Posterior vena cava (tissue), 2 donors: ENCODE data around the gene SEC14L5. TPM values are rescaled to one million over a fixed set of nuclear protein-coding genes. Genes with fewer than 3 reads are reported as not detected.
A peak's percentile ranks its signal among the peaks of the same experiment; 100 is the strongest.

Experiments
- DNase-seq: peaks from one replicate; pipeline ENCODE4 v3.0.0-alpha.2; 2020; ENCODE audit warnings: low spot score
- intact Hi-C, 2 donors: fragments of 100-400 bp; cut with DNase I; formaldehyde crosslinking; loops; one replicate each; pipeline versions ENCODE4 v1.14.1 to v1.14.2; 2022 to 2023
- total RNA-seq, 2 donors: library from RNA; stranded (reverse); fragmentation: NEBNext Ultra II Directional; extraction: Animal tissue kit (Norgen Biotek cat#: 25700); gene quantifications; one replicate each; pipeline ENCODE4 v1.2.1, GENCODE V29; 2021
- donor health status: DM: yes; HTN: yes; CAD: no.
- donor health status: DM: yes; HTN: yes; CAD: no.

Gene SEC14L5
- total RNA-seq, 2 donors from 2014 or later: 0.86 to 1.1 TPM

DNA sequence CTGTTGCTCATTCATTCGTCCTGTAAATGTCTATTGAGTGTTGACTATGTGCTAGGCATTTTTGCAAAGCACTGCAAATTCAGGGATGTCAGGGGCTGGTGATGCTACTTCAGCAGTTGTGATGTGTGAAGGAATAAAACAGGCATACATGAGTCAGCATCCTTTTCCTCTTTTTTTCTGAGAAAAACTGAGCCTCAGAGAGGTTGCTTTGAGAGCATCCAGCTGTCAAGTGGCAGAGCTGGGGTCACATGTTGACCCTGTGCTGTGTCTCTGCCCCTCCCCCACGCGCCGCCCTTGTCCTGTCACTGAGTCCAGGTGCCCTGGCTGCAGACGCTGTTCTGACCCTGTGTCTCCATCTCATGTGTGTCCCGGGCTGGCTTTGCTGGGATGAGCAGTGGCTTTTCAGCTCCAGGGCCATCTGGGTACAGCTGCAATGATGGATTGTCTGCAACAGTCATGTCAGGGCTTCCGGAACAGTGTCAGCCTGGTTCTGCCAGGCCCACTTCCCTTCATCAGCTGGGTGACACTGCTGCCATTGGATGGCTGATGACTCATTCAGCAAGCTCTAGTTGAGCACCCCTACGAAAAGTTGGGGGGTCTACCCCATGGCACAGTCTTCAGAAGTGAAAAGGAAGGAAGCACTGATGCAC lies 14.9 kb downstream of the SEC14L5 start:
- peak; percentile 59 for DNase-seq
- intact Hi-C loops: no loop called here

GRCh38 chr16:4976079-4976478 lies 17.9 kb downstream of the SEC14L5 start:
- intact Hi-C loops: loop anchor here in 1 of 2 donors (5.0 kb wide), 1 partner anchor 91 kb away; the partner anchor contains the start of gene C16orf89
- peak; percentile 14 for DNase-seq

DNA sequence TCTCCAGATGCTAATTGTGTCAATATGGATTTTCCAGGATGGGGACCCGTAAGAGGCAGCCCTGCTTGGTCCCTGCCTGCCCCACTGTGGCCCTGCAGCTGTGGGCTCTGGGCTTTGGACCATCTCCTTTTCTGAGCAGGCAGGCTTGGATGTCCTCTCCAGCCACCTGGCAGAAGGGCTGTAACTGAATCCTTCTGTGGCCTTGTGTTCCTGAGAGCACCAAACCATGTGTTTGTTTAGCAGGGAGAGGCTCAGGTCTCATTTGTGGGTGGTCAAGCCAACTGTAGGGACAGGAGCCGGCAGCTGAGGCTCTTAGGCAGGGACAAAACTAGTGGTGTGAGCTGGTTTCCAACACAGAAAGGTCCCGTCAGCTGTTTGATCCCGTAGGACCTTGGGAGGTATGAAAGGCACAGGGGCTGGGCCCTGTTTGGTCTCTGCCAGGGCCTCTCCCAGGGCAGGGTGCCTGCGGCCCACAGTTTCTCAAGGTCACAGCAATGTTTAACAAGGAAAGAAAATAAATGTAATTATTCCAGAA lies 18.5 kb downstream of the SEC14L5 start:
- DNase-seq: peak; percentile 43
- intact Hi-C loops: loop anchor here in 1 of 2 donors (5.0 kb wide), 1 partner anchor 91 kb away; the partner anchor contains the start of gene C16orf89

DNA sequence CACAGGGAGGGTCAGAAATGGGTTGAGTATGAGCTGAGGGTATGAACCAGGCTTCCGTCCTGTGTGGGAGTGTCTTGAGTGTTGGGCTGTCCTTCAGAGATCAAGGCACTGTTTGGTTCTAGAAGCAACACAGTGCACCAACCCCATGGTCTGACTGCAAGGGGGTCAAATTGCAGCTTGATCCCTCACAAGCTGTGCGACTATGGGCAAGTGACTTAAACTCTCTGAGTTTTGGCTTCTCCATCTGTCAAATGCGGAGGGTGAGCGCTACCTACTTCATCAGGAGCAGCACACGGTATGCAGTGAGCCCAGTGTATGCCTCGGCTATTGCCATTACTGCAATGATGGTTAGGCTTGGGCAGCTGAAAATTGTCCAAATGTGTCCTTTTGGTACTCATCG lies 21.0 kb downstream of the SEC14L5 start:
- peak; percentile 13 for DNase-seq

GRCh38 chr16:4979736-4980660 lies 21.9 kb downstream of the SEC14L5 start:
- DNase-seq: peak; percentile 47
- intact Hi-C loops: loop anchor here in 1 of 2 donors (5.0 kb wide), 1 partner anchor 87 kb away; the partner anchor contains the start of gene C16orf89

More for the DNA sequence above, 21.0 kb downstream of the SEC14L5 start:
- intact Hi-C loops: loop anchor here in 1 of 2 donors (5.0 kb wide), 1 partner anchor 88 kb away; the partner anchor contains the start of gene C16orf89

DNA sequence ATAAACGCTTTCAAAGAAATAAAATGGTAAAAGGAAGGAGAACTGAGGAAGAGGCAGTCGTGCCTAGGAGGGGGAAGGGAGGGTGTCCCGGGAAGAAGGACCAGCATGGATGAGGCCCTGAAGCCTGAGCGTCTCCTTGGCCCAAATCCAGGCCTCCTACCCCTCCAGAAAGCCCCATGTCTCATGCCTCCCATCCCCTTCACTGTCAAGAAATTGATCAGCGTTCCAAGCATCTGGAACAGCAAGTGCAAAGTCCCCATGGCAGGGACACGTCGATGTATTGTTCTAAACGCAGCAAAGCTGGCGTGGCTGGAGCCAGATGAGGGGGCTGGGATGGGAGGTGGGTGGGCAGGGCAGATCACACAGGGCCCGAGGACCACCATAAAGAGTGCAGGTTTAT lies 22.6 kb downstream of the SEC14L5 start:
- DNase-seq: peak; percentile 47
- intact Hi-C loops: no loop called here

DNA sequence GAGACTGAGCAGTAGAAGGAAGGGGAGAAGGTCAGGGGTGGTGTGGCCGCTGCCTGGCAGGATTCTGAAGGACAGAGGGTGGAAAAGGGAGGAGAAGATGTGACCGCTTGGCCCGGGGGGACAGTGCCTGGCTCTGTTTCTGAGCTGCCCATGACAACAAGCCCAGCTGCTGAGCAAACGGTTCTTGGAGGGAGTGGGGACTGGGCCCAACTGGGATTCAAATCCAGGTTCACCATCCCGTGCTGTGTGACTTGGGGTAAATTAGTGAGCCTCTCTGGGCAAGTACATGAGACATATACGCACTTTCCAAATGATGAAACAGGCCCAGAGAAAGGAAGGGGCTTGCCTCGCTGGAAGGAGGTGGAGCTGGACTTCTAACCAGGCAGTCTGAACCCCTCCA lies 23.3 kb downstream of the SEC14L5 start:
- intact Hi-C loops: no loop called here
- peak; percentile 47 for DNase-seq

GRCh38 chr16:4982056-4982867 lies 24.1 kb downstream of the SEC14L5 start:
- DNase-seq: peak; percentile 71
- intact Hi-C loops: no loop called here

GRCh38 chr16:4984174-4984990 lies 26.3 kb downstream of the SEC14L5 start:
- intact Hi-C loops: no loop called here
- no peak for DNase-seq

DNA sequence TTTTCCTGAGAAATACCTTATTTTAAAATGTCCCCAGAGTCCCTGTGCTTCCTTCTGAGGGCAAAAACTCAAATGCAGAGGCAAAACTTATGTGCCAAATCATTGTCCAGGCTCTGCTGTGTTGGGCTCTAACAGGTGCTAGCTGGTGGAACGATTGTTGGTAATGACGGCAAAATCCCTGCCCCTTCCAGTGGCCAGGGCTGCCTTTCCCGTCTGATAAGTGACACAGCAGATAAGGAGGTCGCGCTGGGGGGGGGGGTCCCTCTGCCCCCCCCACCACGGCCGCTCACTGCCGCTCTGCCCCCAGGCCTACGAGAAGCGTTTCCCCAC lies 29.1 kb downstream of the SEC14L5 start:
- no peak for DNase-seq
- intact Hi-C loops: no loop called here

GRCh38 chr16:4987580-4988374 lies 29.6 kb downstream of the SEC14L5 start:
- no peak for DNase-seq
- intact Hi-C loops: no loop called here

DNA sequence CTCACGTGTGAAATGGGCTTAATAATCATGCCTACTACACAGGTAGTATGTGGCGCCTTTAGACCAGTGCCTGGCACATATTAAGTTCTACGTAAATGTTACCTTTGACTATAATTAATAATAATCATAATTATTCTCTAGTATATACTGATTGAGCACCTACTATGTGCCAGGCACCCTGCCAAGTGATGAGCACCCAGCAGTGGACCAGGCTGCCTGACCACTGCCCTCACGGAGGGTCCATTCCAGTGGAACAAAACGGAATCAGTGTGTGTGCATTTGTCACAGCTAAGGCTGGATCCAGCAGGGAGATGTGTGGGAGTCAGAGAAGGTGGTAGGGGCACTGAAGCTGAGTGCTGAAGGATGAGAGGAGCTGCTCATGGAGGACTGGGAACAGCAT lies 30.5 kb downstream of the SEC14L5 start:
- no peak for DNase-seq
- intact Hi-C loops: no loop called here

DNA sequence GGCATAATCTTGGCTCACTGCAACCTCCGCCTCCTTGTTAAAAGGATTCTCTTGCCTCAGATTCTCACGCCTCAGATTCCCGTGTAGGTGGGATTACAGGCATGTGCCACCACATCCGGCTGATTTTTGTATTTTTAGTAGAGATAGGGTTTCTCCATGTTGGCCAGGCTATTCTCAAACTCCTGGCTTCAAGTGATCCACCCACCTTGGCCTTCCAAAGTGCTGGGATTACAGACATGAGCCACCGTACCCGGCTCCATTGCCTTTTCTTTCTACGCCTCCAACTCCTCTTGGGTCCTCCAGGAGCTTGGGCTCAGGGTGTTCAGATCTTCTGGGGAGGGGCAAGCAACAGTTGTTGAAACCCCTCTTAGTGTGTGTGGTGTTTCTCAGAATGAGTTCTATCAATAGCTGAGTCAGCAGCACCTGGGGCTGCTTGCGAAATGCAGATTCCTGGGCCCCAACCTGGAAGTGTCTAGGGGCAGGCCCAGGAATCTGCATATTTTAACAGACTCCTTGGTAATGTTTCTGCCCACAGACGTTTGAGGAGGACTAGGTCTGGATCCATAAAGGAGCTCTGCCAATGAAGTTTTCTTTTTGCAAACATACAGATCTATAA lies 31.4 kb downstream of the SEC14L5 start:
- no peak for DNase-seq
- intact Hi-C loops: no loop called here

- intact Hi-C loops: no loop called here
- no peak for DNase-seq
Observed at GRCh38 chr16:4990415-4990814, 32.3 kb downstream of the SEC14L5 start.

GRCh38 chr16:4991754-4992153 lies 33.6 kb downstream of the SEC14L5 start:
- DNase-seq: no peak
- intact Hi-C loops: no loop called here

DNA sequence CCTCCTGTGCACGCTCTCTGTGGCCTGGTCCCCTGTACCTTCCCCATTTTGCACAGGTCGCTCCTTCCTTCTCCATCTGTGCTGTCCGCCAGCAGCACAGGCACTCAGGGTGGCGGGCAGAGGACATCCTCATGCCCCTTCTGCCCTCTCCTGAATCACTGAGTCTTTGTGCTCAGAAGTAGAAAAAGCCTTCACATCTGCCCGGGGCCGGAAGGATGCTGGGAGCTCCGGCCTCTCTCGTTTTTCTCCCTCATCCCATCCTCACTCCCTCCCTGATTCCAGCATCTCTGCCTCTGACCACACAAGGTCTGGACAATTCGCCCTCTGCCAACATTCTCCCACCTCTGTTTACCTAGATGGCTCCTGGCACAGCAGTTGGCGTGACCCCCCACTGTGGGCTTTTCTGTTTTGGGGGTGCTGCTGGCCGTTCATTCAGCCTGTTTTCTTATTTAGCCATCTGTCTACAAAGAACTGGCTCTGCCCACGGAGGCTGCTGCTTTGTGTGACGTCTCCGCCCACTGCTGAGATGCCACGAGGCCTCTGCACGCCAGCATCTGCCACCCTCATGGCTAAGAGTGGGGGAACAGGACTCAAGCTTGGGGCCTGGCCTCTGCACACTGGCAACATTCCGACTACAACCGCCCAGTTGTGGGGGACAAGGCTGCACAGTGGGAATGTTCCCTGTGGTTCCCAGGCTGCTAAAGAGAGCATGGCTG lies 36.7 kb downstream of the SEC14L5 start:
- intact Hi-C loops: no loop called here
- no peak for DNase-seq

DNA sequence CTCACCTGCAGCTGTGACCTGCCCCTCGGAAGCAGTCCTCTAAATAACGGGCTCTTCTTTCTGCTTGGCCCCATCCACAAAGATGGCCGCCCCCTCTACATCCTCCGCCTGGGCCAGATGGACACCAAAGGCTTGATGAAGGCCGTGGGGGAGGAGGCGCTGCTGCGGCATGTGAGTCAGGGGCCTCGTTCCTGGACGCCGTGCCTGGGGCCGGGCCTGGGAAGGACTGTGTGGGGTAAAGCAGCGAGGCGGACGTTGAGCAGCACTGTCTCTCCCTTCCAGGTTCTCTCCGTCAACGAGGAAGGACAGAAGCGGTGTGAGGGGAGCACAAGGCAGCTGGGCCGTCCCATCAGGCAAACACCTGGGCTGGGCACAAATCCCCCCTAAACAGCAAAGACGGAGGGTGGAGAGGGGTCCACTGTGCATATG lies 42.5 kb downstream of the SEC14L5 start:
- DNase-seq: no peak
- intact Hi-C loops: no loop called here
